Endothelial cell of hepatic sinusoid (primary cell): Measurements from ENCODE around the gene BLVRA.
"Not testable (repeated sequence)": the region's sequence is repeated elsewhere in the genome, so short reads cannot be mapped to it uniquely, and the experiment has no call there.

ENCODE experiments used
- in situ Hi-C: cut with HindIII; loops from 2 replicates; pipeline ENCODE4 v1.10.0; 2017; ENCODE audit warnings: low sequenced_read_pairs

BLVRA gene

DNA sequence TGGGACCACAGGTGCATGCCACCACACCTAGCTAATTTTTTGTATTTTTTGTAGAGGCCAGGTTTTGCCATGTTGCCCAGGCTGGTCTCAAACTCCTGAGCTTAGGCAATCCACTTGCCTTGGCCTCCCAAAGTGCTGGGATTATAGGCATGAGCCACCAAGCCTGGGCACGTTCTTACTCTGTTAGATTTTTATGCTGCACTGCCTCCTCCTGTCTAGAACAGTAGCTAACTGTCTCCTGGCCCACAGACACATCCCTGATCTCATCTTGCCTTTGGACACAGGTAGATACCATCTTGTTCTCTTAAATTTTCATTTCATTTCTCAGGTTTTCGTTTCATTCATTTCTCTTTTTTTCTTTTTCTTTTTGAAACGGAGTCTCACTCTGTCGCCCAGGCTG lies 41.1 kb downstream of the BLVRA start:
- in situ Hi-C loops = no loop called here

DNA sequence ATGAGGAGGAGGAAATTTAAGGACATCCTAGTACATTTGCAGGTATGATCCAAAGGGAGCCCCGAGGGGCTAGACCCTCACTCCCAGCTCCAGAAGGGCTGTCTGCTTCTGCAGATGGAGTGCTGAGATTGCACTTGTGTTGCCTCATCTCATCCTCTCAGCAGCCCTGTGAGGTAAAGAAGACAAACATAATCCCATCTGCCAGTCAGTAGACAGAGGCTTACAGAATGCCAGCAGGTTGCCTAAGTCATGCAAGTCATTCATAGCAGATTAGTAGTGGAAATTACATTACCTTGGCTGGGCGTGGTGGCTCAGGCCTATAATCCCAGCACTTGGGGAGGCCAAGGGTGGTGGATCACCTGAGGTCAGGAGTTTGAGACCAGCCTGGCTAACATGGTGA lies 45.4 kb downstream of the BLVRA start:
- in situ Hi-C loops = no loop called here

DNA sequence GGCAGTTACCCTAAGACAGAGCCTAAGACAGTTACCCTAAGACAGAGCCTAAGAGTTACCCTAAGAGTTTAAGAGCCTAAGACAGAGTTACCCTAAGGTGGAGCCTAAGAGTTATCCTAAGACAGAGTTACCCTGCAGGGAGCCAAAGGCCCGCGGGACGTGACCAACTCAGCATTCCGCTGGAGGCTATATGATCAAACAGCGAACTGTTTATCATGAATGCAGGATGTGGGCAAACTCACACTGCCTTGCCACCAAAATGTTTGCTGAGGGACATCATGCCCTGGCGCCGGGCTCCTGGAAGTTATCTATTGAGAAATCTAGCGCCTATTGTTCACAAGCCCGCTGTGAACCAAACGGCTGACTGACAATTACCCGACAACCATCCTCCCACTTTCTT lies 49.9 kb downstream of the BLVRA start:
- in situ Hi-C loops = loop anchor here (5.0 kb wide), 1 partner anchor 91 kb away; no protein-coding TSS in a partner anchor

DNA sequence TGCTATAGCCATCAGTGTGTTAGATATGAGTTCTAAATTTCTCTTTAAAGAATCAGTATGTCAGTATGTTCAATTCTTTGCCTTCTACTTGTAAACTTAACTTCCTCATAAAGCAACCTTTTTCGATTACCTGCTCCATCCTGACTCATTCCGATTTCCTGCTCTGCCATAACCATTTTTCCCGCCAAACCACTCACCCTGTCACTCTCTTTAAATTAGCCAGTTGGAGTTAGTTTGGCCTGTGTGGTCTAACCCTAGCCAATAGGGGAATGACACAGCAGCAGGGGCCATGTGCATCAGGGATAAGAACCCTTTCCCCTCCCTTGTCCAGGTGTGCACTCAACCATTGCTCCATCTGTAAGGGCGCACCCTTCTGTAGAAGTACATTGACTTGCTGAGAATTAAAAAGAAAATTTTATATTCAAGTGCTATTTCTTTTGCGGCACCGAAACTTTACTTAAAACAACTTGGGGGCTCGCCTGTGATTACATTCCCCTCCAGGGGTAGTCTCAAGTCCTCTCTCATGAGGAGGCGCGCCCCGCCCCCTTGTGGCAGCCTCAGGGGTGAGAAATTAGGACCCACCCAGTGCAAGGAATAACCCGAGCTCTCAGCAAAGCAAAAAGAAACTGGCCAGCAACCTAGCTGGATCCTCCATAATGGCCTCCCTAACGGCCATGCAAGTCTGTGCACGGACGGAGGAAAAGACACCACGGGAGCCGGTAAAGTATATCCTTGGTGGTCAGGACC lies 51.9 kb downstream of the BLVRA start:
- in situ Hi-C loops = not testable (repeated sequence)

DNA sequence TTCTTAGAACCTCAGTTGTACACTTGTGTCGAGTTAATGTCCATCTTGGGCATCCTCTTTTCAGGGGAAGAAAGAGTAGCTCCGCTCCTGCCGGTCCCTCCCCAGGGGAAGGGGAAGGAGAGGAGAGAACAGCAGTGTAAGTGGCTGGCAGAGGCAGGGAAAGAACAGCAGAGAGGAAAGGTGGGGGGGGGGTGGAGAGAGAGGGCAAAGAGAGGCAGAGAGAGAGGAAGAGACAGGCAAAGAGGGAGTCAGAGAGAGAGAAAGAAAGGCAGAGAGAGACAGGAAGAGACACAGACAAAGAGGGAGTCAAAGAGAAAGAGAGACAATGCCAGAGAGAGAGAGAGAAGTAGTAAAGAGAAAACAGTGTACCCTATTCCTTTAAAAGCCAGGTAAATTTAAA lies 56.9 kb downstream of the BLVRA start:
- in situ Hi-C loops = no loop called here

DNA sequence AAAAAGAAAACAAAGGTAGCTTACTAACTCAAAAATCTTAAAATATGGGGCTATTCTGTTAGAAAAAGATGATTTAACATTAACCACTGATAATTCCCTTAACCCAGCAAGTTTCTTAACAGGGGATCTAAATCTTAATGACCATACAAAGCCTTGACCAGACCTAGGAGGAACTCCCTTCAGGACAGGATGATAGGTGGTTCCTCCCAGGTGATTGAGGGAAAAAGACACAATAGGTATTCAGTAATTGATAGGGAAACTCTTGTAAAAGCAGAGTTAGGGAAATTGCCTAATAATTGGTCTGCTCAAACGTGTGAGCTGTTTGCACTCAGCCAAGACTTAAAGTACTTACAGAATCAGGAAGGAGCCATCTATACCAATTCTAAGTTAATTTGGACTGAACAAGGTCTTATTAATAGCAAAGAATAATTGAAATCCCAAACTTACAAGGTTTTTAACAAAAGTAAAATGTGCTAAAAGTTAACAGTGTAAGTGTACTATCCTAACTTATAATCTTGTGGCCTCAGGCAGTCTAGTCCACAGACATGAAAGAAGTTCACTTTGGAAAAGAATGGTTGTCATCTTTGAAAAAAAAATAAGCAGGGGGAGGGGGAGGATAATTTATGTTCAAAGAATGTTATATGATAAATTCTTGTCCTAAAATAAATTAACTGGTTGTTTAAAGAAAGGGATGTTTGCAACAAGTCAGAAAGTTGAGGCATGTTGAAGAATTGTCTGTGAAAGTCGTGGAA lies 57.7 kb downstream of the BLVRA start:
- in situ Hi-C loops = not testable (repeated sequence)

DNA sequence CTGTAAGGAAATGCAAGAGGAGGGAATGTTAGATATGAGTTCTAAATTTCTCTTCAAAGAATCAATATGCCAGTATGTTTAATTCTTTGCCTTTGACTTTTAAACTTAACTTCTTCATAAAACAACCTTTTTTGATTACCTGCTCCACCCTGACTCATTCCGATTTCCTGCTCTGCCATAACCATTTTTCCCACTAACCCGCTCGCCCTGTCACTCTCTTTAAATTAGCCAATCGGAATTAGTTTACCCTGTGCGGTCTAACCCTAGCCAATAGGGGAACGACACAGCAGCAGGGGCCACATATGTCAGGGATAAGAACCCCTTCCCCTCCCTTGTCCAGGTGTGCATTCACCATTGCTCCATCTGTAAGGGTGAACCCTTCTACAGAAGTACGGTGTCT lies 64.9 kb downstream of the BLVRA start:
- in situ Hi-C loops = not testable (repeated sequence)

DNA sequence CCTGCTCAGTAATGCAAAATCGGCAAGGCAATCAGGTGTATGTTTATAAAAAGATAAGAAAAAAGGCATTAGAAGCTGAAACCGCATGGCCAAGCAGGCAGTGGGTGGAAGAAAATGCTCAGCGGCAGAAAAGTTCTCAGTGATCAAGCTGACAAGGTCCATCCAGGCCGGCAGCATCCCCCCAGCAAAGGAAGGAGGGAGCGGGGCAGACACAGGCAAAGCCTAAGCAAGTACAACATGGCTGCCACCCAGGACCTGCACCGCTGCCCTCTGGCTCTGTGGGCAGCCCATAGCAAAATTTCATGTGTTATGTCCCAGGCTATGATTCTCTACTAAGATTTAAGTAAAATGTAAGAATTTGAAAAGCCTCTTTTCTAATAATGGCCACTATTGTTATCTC lies 65.5 kb downstream of the BLVRA start:
- in situ Hi-C loops = no loop called here

DNA sequence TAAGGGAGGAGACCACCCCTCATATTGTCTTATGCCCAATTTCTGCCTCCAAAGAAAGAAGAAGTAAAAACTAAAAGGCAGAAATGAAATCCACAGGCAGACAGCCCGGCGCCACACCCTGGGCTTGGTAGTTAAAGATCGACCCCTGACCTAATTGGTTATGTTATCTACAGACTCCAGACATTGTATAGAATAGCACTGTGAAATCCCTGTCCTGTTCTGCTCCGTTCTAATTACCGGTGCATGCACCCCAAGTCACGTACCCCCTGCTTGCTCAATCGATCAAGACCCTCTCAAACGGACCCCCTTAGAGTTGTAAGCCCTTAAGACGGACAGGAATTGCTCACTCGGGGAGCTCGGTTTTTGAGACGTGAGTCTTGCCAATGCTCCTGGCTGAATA lies 66.0 kb downstream of the BLVRA start:
- in situ Hi-C loops = not testable (repeated sequence)

DNA sequence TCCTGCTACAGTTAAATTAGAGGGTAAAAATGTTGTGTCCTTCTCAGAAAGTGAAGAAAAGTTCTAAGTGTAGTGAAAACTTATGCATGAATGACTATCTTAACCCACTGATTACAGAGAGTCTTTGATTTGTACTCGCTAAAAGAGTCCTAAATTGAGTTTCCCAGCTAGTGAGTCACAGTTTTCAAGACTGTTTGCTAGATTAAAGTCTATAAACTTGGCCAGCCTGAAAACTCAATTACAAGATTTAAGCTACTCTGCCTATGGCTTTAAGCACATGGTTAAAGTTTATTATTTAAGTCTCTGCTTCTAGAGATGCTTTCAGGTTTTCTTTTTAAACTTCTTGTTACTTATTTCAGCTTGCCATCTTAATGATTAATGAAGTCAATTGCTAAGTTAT lies 66.5 kb downstream of the BLVRA start:
- in situ Hi-C loops = loop anchor here (25.0 kb wide), 1 partner anchor 263 kb away; no protein-coding TSS in a partner anchor

DNA sequence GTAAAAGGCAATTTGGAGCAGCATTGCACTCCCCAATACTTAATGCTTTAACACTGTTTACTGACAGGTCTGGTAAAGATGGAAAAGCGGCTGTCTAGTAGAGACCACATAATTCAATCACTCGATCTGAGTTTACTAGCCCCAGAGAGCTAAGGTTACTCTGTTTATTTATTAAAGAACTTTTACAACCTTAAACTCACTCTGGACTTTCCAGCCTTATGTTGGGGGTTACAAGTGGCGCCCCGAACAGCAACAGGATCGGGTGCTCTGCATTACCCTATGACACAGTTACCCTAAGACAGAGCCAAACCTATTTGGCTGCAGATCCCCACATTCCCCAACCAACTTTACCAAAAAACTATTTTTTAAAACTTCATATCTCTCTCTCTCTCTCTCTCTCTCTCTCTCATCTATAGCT lies 66.9 kb downstream of the BLVRA start:
- in situ Hi-C loops = loop anchor here (25.0 kb wide), 1 partner anchor 263 kb away; no protein-coding TSS in a partner anchor

DNA sequence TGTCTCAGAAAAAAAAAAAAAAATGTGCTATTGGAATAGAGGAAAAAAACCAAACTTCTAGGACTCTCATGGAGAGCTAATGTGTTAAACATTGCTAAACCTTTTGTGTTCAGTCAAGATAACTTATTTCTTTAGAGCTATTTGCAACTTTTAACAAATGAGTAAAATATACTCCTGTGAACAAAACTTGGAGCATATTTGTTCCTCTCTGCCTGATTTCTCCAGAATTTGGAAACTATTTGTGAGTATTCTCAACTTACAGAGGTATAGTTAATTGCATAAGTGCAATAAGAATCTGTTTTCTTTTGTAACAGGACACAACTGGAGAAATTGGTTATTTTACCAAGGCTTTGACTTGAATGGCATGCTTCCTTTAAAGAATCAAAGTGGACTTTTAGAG lies 72.4 kb downstream of the BLVRA start:
- in situ Hi-C loops = loop anchor here (25.0 kb wide), 1 partner anchor 269 kb away; no protein-coding TSS in a partner anchor

DNA sequence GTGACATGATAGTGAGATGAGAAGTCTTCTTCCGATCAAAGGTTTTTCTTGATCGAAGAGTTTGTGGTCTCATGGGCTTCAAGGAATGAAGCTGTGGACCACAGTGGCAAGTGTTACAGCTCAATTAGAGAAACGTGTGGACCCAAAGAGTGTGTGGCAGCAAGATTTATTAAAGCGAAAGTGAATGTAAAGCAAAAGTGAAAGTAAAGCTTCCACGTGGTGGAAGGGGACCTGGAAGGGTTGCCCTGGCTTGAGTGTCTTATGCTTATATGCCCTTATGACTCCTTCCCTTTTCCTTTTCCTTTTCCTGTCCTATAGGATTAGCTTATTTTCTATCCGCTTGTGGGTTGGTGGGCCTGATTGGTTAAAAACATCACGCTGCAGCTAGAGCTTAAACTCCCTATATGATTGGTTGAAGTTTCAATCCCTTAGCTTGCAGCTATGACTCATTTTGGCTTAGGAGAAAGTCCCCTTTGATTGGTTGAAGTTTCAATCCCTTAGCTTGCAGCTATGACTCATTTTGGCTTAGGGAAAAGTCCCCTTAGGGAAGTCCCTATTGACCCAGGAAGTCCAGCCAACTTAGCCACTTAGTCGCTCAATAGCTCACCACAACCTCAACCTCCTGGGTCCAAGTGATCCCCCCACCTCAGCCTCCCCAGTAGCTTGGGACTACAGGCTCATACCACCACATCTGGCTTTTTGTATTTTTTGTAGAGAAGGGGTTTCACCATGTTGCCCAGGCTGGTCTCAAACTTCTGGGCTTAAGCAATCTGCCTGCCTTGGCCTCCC lies 76.2 kb downstream of the BLVRA start:
- in situ Hi-C loops = loop anchor here (25.0 kb wide), 1 partner anchor 272 kb away; no protein-coding TSS in a partner anchor

DNA sequence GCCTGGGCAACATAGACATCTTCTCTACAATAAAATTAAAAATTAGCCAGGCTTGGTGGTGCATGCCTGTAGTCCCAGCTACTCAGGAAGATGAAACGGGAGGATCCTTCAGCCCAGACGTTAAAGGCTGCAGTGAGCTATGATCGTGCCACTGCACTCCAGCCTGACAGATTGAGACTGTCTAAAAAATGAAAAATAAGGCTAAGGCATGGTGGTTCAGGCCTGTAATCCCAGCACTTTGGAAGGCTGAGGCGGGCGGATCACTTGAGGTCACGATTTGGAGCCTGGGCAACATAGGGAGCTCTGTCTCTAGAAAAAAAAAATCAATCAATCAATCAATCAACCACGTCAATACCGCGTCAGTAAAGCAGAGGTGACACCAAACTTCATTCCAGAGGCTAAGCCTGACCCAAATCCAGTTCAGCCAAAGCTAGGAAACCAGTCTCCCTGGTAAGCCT lies 79.8 kb downstream of the BLVRA start:
- in situ Hi-C loops = loop anchor here (25.0 kb wide), 1 partner anchor 276 kb away; no protein-coding TSS in a partner anchor

DNA sequence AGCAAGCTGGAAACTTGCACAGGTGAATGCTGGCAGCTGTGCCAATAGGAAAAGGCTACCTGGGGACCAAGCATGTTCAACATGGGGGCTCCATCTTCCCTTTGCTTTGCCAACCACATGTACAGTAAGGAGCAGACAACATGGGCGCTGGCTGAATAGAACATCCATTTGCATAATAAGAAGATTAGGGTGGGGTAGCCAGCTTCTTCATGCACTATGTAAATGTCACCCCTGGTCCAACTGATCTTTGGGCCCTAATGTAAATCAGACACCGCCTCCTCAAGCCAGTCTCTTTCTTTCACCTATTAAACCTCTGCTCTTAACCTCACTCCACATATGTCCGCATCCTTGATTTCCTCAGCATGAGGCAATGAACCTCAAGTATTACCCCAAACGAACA lies 84.8 kb downstream of the BLVRA start:
- in situ Hi-C loops = loop anchor here (25.0 kb wide), 1 partner anchor 281 kb away; no protein-coding TSS in a partner anchor

DNA sequence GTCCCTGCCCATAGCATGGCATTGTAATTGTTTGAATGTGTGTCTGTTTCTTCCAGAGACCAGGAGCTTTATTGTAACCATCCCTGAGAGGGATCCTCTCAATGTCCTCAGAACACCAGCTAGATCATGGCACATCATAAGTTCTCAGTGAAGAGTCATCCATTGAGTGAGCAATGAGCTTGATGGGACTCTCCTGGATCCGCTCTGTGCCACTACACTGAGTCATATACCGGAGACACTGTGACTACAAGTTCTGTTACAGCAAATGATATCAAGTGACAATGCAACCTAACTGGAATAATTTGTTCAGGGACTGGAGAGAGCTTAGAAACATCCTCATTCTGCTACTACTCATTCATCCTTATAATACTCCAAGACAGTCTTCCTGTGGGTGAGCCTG lies 85.8 kb downstream of the BLVRA start:
- in situ Hi-C loops = loop anchor here (25.0 kb wide), 1 partner anchor 282 kb away; no protein-coding TSS in a partner anchor

DNA sequence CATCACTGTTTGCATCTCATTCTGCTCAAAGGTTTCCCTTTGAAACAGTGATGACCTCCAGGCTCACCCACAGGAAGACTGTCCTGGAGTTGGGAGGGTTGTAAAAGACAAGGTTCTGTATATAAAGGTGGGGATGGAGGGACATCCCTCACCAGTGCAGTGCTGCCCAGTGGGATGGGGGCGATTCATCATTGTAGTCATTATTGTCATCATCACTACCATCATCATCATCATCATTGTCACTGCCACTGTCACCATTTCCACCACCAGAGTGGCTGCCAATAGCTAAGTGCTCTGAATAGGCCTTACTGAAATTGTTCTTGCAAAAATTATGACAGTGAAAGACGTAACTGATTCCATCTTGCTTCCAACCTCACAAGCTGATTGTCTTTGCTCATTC lies 86.2 kb downstream of the BLVRA start:
- in situ Hi-C loops = loop anchor here (5.0 to 25.0 kb wide), 2 partner anchors 108 to 282 kb away; no protein-coding TSS in a partner anchor

DNA sequence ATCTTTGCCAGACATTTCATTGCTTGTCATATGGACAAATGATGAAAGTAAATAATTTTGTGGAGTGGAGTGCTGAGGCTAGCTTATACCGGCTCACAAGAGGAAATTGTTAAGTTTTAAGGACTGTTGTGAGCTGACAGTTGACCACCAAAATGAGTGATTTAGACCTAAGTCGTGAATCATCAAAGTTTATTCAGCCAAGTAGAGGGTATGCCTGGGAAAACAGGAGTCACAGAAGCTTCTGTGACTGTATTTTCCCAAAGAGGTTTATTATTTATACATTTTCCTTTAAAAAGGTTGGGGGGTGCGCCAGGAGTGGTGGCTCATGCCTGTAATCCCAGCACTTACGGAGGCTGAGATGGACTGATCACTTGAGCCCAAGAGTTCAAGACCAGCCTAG lies 89.0 kb downstream of the BLVRA start:
- in situ Hi-C loops = loop anchor here (5.0 to 25.0 kb wide), 2 partner anchors 105 to 285 kb away; no protein-coding TSS in a partner anchor

DNA sequence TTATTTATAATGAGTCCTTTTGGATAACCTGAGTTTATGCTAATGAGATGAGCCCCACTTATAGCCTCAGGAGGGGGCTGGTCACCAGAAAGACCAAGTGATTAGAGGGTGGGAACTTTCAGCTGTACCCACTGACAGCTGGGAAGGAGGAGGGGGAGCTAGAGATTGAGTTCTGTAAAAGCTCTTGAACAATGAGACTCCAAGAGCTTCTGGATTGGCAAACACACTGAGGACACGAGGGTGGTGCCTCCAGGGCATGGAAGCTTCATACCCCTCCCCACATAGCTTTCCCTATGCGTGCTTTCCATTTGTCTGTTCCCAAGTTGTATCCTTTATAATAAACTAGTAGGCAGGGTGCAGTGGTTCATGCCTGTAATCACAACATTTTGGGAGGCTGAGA lies 90.6 kb downstream of the BLVRA start:
- in situ Hi-C loops = loop anchor here (5.0 to 25.0 kb wide), 2 partner anchors 103 to 287 kb away; no protein-coding TSS in a partner anchor

DNA sequence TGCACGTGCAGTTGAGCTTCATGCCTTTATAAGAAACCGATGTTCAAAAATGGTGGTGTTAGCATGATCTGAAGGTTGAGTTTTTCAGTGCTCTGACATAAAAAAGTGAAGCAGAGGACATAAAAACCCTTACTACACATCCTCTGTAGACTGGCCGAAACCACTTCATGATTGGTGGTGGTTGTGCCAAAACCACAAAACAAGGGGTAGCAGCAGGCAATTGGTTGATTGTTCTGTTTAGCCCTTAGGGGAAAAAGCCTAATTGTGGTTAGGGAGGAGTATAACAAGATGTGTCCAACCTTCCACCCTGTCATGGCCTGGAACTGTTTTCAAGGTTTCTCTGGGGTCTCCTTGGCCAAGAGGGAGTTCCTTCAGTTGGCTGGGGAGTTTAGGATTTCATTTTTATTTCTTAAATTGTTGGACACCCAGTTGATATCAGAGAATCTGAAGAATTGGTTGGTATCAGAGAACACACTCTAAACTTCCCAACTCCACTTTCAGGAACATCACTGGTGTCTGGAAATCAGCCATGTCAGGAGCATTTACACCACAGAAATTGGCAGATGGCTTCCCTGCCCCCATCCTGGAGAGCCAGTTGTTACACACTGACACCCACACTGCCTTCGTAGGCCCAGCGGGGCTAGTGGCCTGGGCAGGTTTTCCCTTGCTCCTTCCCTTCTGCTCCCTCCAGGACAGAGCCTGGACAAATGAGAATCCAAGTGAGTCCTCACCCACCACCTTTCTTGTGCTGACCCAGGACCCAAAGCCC lies 92.1 kb downstream of the BLVRA start:
- in situ Hi-C loops = no loop called here
